ENCODE results near the gene YDJC.

- TF ChIP-seq NFE2L1 (CRISPR knock-in tag; IDR thresholded peaks at IDR 0.05; ENCODE audit: borderline replicate concordance) (no peak), CBX5 (CRISPR knock-in tag; IDR thresholded peaks at IDR 0.05; ENCODE audit: borderline replicate concordance) (no peak), CEBPB (IDR thresholded peaks at IDR 0.05; ENCODE audit: borderline replicate concordance, low read depth, low read length) (no peak), POLR2AphosphoS5 (IDR thresholded peaks at IDR 0.05; ENCODE audit: low read depth, low read length) (no peak), ZNF329 (CRISPR knock-in tag; IDR thresholded peaks at IDR 0.05; ENCODE audit: low read depth) (no peak), ZSCAN20 (CRISPR knock-in tag; IDR thresholded peaks at IDR 0.05; ENCODE audit: borderline replicate concordance) (no peak), ZNF570 (CRISPR knock-in tag; IDR thresholded peaks at IDR 0.05; ENCODE audit: borderline replicate concordance) (no peak), ZNF441 (CRISPR knock-in tag; IDR thresholded peaks at IDR 0.05; ENCODE audit: borderline replicate concordance) (no peak), REST (IDR thresholded peaks at IDR 0.05; ENCODE audit: borderline replicate concordance in 1 of 2, low read depth in 1 of 2, low read length in 2 of 2) (no peak), ZNF562 (CRISPR knock-in tag; IDR thresholded peaks at IDR 0.05; ENCODE audit: borderline replicate concordance) (no peak), CTCF (CRISPR knock-in tag; IDR thresholded peaks at IDR 0.05) (no peak), SMC3 (IDR thresholded peaks at IDR 0.05; ENCODE audit: low read length) (no peak), MAZ (IDR thresholded peaks at IDR 0.05; ENCODE audit: borderline replicate concordance, low read depth, low read length) (no peak), MAZ (CRISPR knock-in tag; IDR thresholded peaks at IDR 0.05; ENCODE audit: low read depth) (no peak), JUN (CRISPR knock-in tag; IDR thresholded peaks at IDR 0.05) (no peak)
Measured at GRCh38 chr22:21661991-21662390, 32.2 kb upstream of the YDJC start.
